ENCODE measurements around the gene CYTH4. TPM values are rescaled to one million over a fixed set of nuclear protein-coding genes. Genes with fewer than 3 reads are reported as not detected.
A peak's percentile ranks its signal among the peaks of the same experiment; 100 is the strongest.

The CYTH4 gene
- total RNA-seq, 2 donors from 2014 or later = 2.3 to 7.9 TPM

DNA sequence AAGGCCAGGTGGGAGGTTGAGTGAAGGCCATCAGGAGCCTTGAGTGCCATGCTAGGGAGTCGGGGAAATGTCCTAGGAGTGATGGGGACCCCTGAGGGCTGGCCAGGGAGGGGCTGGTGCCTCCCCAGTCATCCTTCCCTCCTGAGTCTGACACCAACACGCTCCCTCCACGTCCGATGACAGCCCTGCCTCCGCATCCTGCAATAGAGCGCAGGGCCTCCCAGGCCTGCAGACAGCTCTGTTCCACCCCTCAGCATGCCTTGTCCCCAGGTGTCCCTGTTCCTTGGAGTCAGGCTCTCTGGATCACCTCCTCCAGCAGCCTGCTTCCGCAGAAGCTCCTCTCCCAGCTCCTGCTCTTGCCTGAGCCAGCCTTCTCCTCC lies 41.4 kb upstream of the CYTH4 start:
- DNase-seq (no peak), ATAC-seq (no peak)
- peaks cover 3% of the 10 kb centered on the region for H3K4me1 ChIP-seq
- intact Hi-C loops (cut with DNase I) = no loop called here
- WGBS, 2 donors = 65 to 70% methylated on average over 6 to 7 of the region's 7 CpGs
- H3K27ac ChIP-seq = no peak overlapping the region
- no peak overlapping the region for H3K4me3 ChIP-seq
- H3K9me3 ChIP-seq = no peaks in the 10 kb centered on the region
- TF ChIP-seq, protein P1, sequence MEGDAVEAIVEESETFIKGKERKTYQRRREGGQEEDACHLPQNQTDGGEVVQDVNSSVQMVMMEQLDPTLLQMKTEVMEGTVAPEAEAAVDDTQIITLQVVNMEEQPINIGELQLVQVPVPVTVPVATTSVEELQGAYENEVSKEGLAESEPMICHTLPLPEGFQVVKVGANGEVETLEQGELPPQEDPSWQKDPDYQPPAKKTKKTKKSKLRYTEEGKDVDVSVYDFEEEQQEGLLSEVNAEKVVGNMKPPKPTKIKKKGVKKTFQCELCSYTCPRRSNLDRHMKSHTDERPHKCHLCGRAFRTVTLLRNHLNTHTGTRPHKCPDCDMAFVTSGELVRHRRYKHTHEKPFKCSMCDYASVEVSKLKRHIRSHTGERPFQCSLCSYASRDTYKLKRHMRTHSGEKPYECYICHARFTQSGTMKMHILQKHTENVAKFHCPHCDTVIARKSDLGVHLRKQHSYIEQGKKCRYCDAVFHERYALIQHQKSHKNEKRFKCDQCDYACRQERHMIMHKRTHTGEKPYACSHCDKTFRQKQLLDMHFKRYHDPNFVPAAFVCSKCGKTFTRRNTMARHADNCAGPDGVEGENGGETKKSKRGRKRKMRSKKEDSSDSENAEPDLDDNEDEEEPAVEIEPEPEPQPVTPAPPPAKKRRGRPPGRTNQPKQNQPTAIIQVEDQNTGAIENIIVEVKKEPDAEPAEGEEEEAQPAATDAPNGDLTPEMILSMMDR (IDR thresholded peaks at IDR 0.05) = no peak
- TF ChIP-seq POLR2A (IDR thresholded peaks at IDR 0.05) = no peak
- H3K27me3 ChIP-seq = peaks cover 0 to 7% of the 10 kb centered on the region in 2 donors
- H3K36me3 ChIP-seq (replicated peaks in 1 of 2; ENCODE audit: insufficient read depth in 1 of 2, low read depth in 2 of 2) = no peaks in the 10 kb centered on the region

DNA sequence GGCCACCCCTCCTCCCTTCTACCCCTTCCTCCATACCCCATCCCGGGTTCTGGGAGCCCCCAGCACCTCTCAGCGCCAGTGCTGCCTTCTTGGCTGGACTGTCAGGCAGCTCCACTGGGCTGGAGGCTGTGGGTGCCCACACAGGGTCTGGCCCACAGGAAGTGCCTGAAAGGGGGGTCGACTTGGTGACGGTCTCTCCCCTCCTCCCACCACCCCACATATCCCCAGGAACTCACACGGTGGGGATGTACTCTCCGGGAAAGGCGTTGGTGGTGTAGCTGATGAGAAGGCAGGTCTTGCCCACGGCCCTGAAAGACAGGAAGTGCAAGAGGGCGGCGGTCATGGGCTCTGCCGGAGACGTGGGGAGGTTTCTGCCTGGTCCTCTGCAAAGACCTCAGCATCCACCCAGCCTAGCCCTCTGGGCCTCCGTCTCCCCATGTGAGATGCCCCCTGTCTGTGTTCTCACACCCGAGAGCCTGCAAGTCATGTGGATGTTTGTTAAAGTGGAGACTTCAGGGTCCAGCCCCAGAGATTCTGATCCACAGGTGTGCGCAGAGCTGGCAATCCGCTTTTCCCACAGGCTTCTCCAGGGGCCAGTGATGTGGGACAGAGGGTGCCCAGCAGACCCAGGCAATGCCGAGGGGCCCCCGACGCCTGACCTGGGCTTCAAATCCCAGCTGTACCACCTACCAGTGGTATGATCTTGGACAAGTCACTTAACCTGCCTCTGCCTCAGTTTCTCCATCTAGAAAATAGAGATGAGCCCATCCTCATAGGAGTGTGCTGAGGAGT lies 40.8 kb upstream of the CYTH4 start:
- intact Hi-C loops (cut with DNase I) = no loop called here
- no peaks in the 10 kb centered on the region for H3K9me3 ChIP-seq
- H3K4me3 ChIP-seq = no peak overlapping the region
- WGBS, 2 donors = 64 to 82% methylated on average over 8 to 19 of the region's 19 CpGs
- peaks cover 0 to 7% of the 10 kb centered on the region in 2 donors for H3K27me3 ChIP-seq
- no peak for TF ChIP-seq POLR2A (IDR thresholded peaks at IDR 0.05)
- TF ChIP-seq, protein P1 (IDR thresholded peaks at IDR 0.05) = no peak
- ATAC-seq (no peak), DNase-seq (peak in 1 of 4 donors; percentile 33)
- H3K4me1 ChIP-seq = peaks cover 3% of the 10 kb centered on the region
- no peaks in the 10 kb centered on the region for H3K36me3 ChIP-seq (replicated peaks in 1 of 2; ENCODE audit: insufficient read depth in 1 of 2, low read depth in 2 of 2)
- no peak overlapping the region for H3K27ac ChIP-seq

DNA sequence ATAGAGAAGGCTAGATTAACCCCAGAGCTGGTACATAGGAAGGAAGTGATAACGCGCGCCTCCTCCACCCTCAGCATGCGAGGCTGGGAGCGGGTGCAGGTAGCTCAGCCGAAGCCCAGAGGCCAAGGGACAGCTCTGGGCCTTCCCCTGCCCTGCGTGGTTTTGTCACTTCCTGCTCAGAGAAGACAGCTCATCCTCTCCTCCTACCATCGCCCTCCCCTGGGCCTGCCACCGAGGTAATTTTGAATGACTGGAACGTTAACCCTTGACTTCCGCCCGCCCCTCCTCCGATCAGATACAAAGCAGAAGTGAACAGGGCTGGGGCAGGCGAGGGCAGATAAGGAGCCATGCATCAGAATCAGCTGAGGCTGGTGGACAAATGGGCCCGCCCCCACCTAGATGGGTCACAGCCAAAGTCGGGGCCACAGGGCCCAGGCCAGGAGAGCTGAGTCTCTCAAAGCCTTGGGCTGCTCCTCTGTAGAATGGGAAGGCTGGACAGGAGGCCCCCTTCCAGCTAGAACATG lies 39.9 kb upstream of the CYTH4 start:
- Histone ChIP-seq H3K4me1 (peaks cover 3% of the 10 kb centered on the region), H3K4me3 (no peak overlapping the region), H3K27me3 (peaks cover 0 to 7% of the 10 kb centered on the region in 2 donors), H3K9me3 (no peaks in the 10 kb centered on the region), H3K36me3 (replicated peaks in 1 of 2; ENCODE audit: insufficient read depth in 1 of 2, low read depth in 2 of 2) (no peaks in the 10 kb centered on the region), H3K27ac (peak overlapping the region in 1 of 4 donors; percentile 7)
- DNase-seq (peak in 3 of 4 donors; percentile 28 to 69 (median 34)), ATAC-seq (peak; percentile 16)
- 46 to 69% methylated on average over 9 to 16 of the region's 16 CpGs for WGBS, 2 donors
- intact Hi-C loops (cut with DNase I) = no loop called here
- TF ChIP-seq, protein P1 (IDR thresholded peaks at IDR 0.05) = no peak
- TF ChIP-seq POLR2A (IDR thresholded peaks at IDR 0.05) = no peak

DNA sequence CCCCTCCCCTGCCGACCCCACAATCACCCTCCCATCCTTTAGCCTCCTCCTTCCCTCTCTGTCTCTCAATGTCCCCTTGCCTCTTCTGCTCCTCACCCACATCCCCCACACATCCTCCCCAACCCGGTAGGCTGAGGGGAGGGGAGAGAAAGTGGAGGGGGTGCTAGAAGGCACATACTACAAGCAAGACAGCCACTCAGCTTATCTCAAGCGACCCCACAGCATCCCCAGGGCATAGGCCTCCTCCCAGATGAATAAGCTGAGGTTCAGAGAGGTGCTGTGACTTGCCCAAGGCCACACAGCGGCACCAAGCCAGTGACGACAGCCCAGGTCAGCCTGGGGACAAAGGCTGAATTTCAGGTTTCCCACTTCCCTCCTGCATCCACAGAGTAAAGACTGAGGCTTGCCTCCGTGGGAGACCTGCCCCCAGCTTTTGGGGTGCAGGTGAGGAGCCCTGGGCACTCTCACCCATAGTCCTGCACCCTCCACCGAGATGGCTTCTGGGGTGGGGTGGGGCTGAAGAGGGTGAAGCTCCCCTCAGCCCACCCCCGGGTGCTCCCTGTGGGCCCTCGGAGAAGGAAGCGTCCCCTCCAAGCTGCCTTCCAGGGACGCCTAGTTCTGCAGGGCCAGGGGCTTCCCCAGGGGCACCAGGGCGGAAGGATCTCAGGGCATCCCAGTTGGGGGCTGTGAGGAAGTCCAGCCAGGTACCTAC lies 38.8 kb upstream of the CYTH4 start:
- no peak for TF ChIP-seq POLR2A (IDR thresholded peaks at IDR 0.05)
- TF ChIP-seq, protein P1 (IDR thresholded peaks at IDR 0.05) = no peak
- Histone ChIP-seq H3K36me3 (replicated peaks in 1 of 2; ENCODE audit: insufficient read depth in 1 of 2, low read depth in 2 of 2) (no peaks in the 10 kb centered on the region), H3K27me3 (peaks cover 0 to 7% of the 10 kb centered on the region in 2 donors), H3K4me1 (peaks cover 3% of the 10 kb centered on the region), H3K27ac (peak overlapping the region in 1 of 4 donors; percentile 22), H3K9me3 (no peaks in the 10 kb centered on the region), H3K4me3 (no peak overlapping the region)
- 28 to 33% methylated on average over 4 to 11 of the region's 12 CpGs for WGBS, 2 donors
- DNase-seq = no peak
- ATAC-seq = no peak
- intact Hi-C loops (cut with DNase I) = no loop called here
